Esophagus squamous epithelium (tissue), 5 donors: ENCODE results near the gene FPR1. TPM values are rescaled to one million over a fixed set of nuclear protein-coding genes. Genes with fewer than 3 reads are reported as not detected.

Experiments
- DNase-seq: peaks from one replicate; lab custom pipeline; 2025; lab: John Stamatoyannopoulos, UW
- H3K27ac ChIP-seq, 4 donors: fragments of 200-600 bp; sonication (generic); one replicate each; pipeline ENCODE4 v1.5.1; 2016 to 2019; ENCODE audit warnings: mild to moderate bottlenecking in 1 of 4
- H3K27me3 ChIP-seq, 4 donors: fragments of 200-600 bp; sonication (generic); 1 replicate in 3 of 4; 2 replicates in 1 of 4; pipeline versions ENCODE4 v1.5.1 to v1.6.0; 2017 to 2021; ENCODE audit warnings: antibody characterized with exemption in 1 of 4
- H3K36me3 ChIP-seq, 3 donors: fragments of 200-600 bp; sonication (generic); one replicate each; pipeline ENCODE4 v1.5.1; 2016 to 2019
- H3K4me1 ChIP-seq, 3 donors: fragments of 200-600 bp; sonication (generic); one replicate each; pipeline ENCODE4 v1.5.1; 2017 to 2019
- H3K4me3 ChIP-seq, 4 donors: fragments of 200-600 bp; sonication (generic); 1 replicate in 3 of 4; 2 replicates in 1 of 4; pipeline ENCODE4 v1.5.1; 2016 to 2019; ENCODE audit warnings: mild to moderate bottlenecking in 2 of 4, moderate library complexity in 1 of 4
- H3K9me3 ChIP-seq, 3 donors: fragments of 200-600 bp; sonication (generic); one replicate each; pipeline ENCODE4 v1.5.1; 2016 to 2019
- POLR2A ChIP-seq, 4 donors: fragments of 450-650 bp; IDR thresholded peaks; one replicate each; pipeline ENCODE4 v1.6.1; 2017; ENCODE audit warnings: antibody characterized with exemption in 4 of 4, mild to moderate bottlenecking in 4 of 4, moderate library complexity in 3 of 4
- WGBS, 2 donors: methylation state at CpG; one replicate each; pipeline ENCODE4 v1.1.5; 2018; 5-methylcytosine and 5-hydroxymethylcytosine counted together
- intact Hi-C: fragments of 100-400 bp; cut with DNase I; formaldehyde crosslinking; loops from one replicate; pipeline ENCODE4 v1.15.0; 2022
- total RNA-seq, 4 donors: library from RNA; depleted of rRNA; stranded (reverse); fragments of >200 nt; gene quantifications; one replicate each; pipeline ENCODE4 v1.1.0, GENCODE V29; 2016
- TF ChIP-seq, protein P1 (sequence below), 6 experiments: fragments of 450-650 bp in 4 of 6; fragments of 200-600 bp in 2 of 6; sonication (generic) in 2 of 6; IDR thresholded peaks; one replicate each; pipeline ENCODE4 v1.5.1; 2016 to 2019; ENCODE audit warnings: antibody characterized with exemption in 6 of 6, mild to moderate bottlenecking in 4 of 6, moderate library complexity in 4 of 6
- donor health status: DM: yes; HTN: yes; CAD: no.

The FPR1 gene
- total RNA-seq, 4 donors from 2014 or later = 1.7 to 6.2 (median 4.4) TPM; not detected in 1

DNA sequence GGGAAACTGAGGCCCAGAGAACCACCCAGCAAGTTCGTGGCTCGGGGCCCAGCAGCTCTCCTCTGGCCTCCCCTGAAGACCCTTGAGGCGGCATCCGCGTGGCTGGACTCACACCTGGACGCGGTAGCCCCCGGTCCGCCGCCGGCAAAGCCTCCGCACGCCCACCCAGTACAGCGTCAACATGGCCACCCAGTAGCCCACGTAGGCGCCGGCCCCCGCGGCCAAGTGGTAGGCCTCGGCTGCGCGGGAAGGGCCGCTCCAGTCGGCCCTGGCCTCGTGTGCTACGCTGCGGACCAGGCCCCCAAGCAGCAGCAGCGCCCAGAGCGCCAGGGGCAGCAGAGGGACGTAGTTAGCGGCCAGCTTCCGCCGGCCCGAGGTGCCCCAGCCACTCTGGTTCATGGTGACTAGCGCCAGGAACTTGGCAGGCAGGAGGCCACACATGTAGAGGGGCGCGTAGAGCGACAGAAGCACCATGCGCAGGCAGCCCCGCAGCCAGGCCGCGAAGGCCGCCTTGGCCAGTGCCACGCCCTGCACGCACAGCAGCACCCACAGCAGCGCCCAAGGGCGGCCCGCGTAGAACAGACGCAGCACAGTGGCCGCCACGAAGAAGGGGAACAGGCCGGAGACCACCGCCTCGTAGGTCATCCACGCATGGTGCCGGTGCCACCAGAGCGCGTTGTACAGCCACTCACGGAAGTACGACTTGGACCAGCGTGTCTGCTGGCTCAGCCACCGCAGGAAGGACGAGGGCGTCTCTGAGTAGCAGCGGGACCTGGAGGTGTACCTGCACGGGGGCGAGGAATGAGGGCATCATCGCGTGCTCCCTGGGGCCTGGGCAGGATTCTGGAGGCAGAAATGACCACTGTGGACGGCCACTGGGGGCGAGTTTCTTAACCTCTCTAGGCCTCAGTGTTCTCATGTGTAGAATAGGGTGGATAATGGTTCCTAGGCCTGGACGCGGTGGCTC, 38.1 kb downstream of the FPR1 start:
- Histone ChIP-seq H3K27me3 (peaks cover 0 to 41% (median 0%) of the 10 kb centered on the region in 4 donors), H3K4me3 (no peak overlapping the region), H3K4me1 (no peaks in the 10 kb centered on the region), H3K27ac (no peak overlapping the region), H3K36me3 (no peaks in the 10 kb centered on the region), H3K9me3 (no peaks in the 10 kb centered on the region)
- WGBS, 2 donors = 92 to 94% methylated on average over 16 to 42 of the region's 74 CpGs
- DNase-seq = no peak
- intact Hi-C loops = loop anchor here (10.0 kb wide), 1 partner anchor 61 kb away; no protein-coding TSS in a partner anchor
- TF ChIP-seq, protein P1, sequence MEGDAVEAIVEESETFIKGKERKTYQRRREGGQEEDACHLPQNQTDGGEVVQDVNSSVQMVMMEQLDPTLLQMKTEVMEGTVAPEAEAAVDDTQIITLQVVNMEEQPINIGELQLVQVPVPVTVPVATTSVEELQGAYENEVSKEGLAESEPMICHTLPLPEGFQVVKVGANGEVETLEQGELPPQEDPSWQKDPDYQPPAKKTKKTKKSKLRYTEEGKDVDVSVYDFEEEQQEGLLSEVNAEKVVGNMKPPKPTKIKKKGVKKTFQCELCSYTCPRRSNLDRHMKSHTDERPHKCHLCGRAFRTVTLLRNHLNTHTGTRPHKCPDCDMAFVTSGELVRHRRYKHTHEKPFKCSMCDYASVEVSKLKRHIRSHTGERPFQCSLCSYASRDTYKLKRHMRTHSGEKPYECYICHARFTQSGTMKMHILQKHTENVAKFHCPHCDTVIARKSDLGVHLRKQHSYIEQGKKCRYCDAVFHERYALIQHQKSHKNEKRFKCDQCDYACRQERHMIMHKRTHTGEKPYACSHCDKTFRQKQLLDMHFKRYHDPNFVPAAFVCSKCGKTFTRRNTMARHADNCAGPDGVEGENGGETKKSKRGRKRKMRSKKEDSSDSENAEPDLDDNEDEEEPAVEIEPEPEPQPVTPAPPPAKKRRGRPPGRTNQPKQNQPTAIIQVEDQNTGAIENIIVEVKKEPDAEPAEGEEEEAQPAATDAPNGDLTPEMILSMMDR (IDR thresholded peaks at IDR 0.05) = no peak
- TF ChIP-seq POLR2A (IDR thresholded peaks at IDR 0.05) = no peak

- H3K36me3 ChIP-seq = no peaks in the 10 kb centered on the region
- H3K9me3 ChIP-seq = no peaks in the 10 kb centered on the region
- H3K4me1 ChIP-seq = no peaks in the 10 kb centered on the region
- no peak overlapping the region for H3K4me3 ChIP-seq
- 39 to 40% methylated on average over 9 of the region's 9 CpGs for WGBS, 2 donors
- no peak for DNase-seq
- peaks cover 0 to 30% (median 0%) of the 10 kb centered on the region in 4 donors for H3K27me3 ChIP-seq
- no peak for TF ChIP-seq POLR2A (IDR thresholded peaks at IDR 0.05)
- TF ChIP-seq, protein P1 (IDR thresholded peaks at IDR 0.05) = peak in 5 of 6 experiments; percentile 45 to 69 (median 57)
- intact Hi-C loops = loop anchor here (10.0 kb wide), 1 partner anchor 62 kb away; no protein-coding TSS in a partner anchor
- no peak overlapping the region for H3K27ac ChIP-seq
These were observed 39.1 kb downstream of the FPR1 start for GRCh38 chr19:51712461-51713081.

DNA sequence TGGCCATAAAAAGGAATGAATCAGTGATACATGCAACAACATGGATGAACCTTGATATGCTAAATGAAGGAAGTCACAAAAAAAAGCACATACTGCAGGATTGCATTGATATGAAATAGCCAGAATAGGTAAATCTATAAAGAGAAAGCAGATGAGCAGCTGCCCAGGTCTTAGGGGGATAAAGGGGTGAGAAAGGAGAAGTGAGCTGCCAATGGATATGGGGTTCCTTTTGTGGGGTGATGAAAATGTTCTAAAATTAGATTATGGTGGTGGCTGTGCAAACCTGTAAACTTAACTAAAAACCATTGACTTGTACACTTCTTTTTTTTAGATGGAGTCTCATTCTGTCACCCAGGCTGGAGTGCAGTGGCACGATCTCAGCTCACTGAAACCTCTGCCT, 40.0 kb downstream of the FPR1 start:
- Histone ChIP-seq H3K9me3 (no peaks in the 10 kb centered on the region), H3K36me3 (peaks cover 0 to 2% (median 0%) of the 10 kb centered on the region in 3 donors), H3K4me3 (no peak overlapping the region), H3K4me1 (no peaks in the 10 kb centered on the region), H3K27ac (no peak overlapping the region), H3K27me3 (peaks cover 0 to 22% (median 0%) of the 10 kb centered on the region in 4 donors)
- DNase-seq = no peak
- TF ChIP-seq, protein P1 (IDR thresholded peaks at IDR 0.05) = no peak
- TF ChIP-seq POLR2A (IDR thresholded peaks at IDR 0.05) = no peak
- intact Hi-C loops = loop anchor here (10.0 kb wide), 1 partner anchor 63 kb away; no protein-coding TSS in a partner anchor
- WGBS, 2 donors = 67 to 92% methylated on average over 1 of the region's 1 CpG

- TF ChIP-seq POLR2A (IDR thresholded peaks at IDR 0.05) = no peak
- TF ChIP-seq, protein P1 (IDR thresholded peaks at IDR 0.05) = no peak
- DNase-seq = no peak
- H3K27me3 ChIP-seq = peaks cover 0 to 11% (median 0%) of the 10 kb centered on the region in 4 donors
- peaks cover 0 to 17% (median 0%) of the 10 kb centered on the region in 3 donors for H3K36me3 ChIP-seq
- WGBS, 2 donors = 39 to 49% methylated on average over 2 of the region's 2 CpGs
- no peaks in the 10 kb centered on the region for H3K9me3 ChIP-seq
- H3K4me1 ChIP-seq = peaks cover 0 to 6% (median under 1%) of the 10 kb centered on the region in 3 donors
- intact Hi-C loops = loop anchor here (10.0 kb wide), 1 partner anchor 65 kb away; no protein-coding TSS in a partner anchor
- H3K27ac ChIP-seq = no peak overlapping the region
- H3K4me3 ChIP-seq = no peak overlapping the region
These were observed 41.5 kb downstream of the FPR1 start for GRCh38 chr19:51710163-51710562.
